NCI-H1048 (cell line): ENCODE data around the gene MARCO.
"Not testable (repeated sequence)": the region's sequence is repeated elsewhere in the genome, so short reads cannot be mapped to it uniquely, and the experiment has no call there.

ENCODE experiments used
- DNase-seq: peaks from one replicate; lab custom pipeline; 2025; lab: John Stamatoyannopoulos, UW

The MARCO gene

DNA sequence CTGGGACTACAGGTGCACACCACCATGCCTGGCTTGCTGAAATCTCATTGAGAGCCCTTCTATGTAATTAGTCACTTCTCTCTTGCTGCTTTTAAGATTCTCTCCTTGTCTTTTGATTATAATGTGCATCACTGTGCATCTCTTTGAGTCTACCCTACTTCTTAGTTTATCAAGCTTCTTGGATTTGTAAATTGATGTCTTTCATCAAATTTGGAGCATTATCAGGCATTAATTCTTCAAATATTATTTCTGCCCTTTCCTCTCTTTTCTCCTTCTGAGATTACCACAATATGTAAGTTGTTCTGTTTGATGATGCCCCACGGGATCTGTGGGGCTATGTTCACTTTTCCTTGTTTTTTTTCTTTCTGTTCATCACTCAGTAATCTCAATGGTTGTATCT is 9.0 kb upstream of the MARCO start:
- no peak for DNase-seq

DNA sequence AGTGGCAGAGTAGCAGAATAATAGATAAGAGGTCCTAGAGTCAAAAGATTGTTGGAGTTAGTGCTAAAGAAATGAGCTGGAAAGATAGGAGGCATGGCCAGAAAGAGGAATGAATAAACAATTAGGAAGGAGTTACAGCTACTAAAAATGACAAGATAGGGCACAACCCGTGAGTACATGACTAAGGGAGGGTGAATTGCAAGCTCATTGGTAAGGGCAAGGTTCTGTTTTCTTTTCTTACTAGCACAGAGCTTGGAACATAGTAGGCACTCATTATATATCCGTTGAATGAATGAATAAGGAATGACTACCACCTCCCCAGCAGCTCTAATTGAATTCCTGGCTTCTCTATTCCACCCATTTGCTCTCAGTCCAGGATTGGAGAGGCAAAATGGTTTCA is 5.7 kb upstream of the MARCO start:
- DNase-seq = no peak

DNA sequence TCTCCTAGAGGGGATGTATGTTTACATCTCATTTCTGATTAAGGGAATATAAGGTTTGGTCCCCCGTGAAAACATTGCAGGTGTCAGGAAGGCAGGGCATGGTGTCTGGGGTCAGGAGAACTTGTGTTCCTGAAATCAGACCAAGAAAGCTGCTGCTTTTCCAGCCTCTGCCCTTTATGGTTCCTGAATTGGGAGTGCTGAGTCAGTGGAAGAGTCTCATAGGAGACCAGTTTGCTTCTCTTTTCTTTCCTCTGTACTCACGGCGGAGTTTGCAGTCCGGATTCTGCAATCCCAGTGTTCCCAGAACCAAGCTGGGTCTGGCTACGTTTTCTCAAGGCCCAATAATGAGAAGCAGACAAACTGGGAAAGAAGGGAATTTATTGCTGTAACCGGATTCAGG is 5.1 kb upstream of the MARCO start:
- no peak for DNase-seq

- no peak for DNase-seq
Observed at GRCh38 chr2:118937817-118938216, 4.2 kb upstream of the MARCO start.

- DNase-seq = no peak
Observed at GRCh38 chr2:118939994-118940393, 2.0 kb upstream of the MARCO start.

- DNase-seq = no peak
Observed at GRCh38 chr2:118940486-118941120, 1.4 kb upstream of the MARCO start.

DNA sequence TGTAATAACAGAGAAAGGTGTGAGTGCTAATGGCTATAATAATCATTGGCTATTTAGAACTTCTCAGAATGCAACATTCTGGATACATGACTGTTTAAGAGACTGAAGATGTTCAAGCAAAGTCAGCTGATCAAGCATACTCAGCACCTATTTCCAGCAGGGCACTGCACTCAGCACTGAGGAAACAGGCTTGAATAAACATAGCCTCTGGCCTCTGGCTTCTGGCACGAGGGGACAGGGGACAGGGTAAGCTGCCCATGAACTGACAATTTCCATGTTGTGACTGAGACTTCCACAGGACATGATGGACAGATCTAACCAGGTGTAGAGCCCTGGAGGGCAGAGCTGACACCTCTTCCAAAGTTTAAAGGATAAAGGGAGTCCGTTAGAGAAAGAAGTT is 1.3 kb downstream of the MARCO start:
- no peak for DNase-seq

GRCh38 chr2:118945881-118946280 is 3.9 kb downstream of the MARCO start:
- DNase-seq = no peak

GRCh38 chr2:118948266-118948665 is 6.3 kb downstream of the MARCO start:
- not testable (repeated sequence) for DNase-seq

DNA sequence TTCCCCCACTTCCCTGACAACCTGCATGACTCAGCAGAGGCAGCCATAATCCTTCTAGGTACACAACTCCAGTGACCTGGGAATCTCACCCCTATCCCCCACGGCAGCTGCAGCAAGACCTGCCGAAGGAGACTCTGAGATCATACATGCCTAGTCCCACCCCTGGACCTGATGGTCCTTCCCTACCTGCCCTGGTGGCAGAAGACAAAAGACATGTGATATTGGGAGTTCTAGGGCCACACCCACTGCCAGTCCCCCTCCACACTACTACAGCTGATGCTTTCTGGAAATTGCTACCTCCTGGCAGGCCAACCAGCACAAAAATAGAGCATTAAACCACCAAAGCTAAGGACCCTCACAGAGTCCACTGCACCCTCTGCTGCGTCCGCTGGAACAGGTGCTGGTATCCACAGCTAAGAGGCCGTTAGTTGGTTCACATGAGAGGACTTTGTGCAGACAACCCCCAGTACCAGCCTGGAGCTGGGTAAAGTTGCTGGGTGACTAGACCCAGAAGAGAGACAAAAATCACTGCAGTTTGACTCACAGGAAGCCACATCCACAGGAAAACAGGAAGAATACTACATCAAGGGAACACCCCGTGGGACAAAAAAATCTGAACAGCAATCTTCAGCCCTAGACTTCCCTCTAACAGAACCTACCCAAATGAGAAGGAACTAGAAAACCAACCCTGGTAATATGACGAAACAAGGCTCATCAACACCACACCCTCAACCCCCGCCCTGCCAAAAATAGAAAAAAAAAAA is 12.5 kb downstream of the MARCO start:
- no peak for DNase-seq

DNA sequence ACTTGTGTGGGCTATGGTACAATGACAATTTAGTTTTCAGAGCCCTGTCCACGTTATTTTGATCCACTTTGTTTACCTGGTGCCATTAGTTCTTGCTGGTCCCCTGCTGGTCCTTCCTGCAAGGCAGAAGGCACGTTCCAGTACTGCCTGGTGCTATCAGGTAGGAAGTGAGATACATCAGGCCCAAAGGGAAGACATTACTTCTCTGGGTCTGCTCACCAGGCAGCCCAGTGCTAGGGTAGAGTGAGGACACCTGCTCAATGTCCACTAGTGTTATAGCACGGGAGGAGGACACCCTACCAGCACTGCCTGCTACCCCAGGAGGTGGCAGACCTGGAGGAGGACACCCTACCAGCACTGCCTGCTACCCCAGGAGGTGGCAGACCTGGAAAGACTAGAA is 23.7 kb downstream of the MARCO start:
- no peak for DNase-seq

- no peak for DNase-seq
Observed at GRCh38 chr2:118967124-118967880, 25.3 kb downstream of the MARCO start.

- DNase-seq = no peak
Observed at GRCh38 chr2:118968042-118968441, 26.0 kb downstream of the MARCO start.

DNA sequence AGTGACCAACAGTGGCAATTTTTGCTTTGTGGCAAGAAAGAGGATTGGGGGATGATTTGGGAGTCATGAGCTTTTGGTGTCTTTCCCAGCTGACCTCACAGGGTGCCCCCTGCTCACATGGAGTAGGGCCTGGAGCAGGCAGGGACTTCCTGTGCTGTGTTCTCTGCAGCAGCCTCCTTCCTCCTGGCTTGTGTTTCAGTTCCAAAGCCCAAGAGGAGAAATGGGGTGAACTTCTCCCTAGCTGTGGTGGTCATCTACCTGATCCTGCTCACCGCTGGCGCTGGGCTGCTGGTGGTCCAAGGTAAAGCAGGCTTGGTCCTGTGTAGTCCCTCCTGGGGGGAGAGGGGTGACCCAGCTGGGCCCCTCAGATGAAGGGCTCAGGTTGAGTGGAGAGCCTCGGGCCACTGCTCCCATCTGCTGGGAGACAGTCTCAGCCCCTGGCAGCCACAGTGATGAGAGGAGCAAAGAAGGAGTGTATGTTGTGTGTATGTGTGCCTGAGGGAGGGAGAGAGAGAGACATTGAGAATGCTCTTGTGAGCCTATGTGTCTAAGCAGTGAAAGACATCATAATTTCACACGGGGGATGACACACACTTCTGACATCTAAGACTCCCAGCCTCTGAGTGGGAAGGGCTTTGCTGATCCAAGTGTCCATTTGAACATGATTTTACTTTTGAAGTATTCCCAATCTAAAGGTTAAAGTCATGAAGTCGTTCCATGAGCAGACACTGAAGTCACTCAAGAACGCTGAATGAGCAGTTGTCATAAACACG is 27.2 kb downstream of the MARCO start:
- no peak for DNase-seq

- no peak for DNase-seq
Observed at GRCh38 chr2:118969734-118970395, 27.9 kb downstream of the MARCO start.

DNA sequence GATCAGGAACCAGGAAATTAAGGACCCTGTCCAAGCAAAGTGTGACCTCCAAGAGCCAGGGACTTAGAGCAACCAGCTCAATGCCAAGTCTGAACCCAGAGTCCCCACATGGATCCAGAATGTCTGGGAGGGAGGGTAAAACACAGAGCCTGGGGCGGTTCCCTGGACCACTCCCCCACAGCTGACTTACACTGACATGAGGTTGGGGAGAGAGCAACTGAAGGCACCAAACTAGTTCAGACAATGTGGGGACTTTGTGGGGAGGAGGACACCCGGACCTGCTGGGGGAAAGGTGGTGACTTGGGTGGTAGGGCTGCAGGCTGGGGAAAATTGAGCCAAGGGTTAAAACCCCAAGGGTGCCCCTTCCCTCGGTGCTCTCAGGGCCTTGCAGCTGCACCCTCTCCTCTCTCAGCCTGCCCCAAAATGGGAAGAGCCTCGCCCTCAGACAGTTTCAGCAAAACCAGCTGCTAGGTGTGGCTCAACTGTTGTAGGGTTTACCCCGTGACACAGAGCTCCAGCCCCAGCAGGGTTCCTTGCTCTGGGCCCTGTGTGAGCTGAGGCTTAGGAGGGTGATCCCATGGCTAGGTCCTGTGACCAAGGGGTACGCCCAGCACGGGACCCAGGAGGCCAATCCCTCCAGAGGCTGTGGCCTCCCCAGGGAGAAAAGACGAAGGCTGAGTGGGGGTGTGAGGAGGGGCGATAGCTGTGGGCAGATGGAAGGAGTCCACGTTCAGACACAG is 28.6 kb downstream of the MARCO start:
- no peak for DNase-seq

GRCh38 chr2:118971245-118972122 is 29.5 kb downstream of the MARCO start:
- DNase-seq = no peak

DNA sequence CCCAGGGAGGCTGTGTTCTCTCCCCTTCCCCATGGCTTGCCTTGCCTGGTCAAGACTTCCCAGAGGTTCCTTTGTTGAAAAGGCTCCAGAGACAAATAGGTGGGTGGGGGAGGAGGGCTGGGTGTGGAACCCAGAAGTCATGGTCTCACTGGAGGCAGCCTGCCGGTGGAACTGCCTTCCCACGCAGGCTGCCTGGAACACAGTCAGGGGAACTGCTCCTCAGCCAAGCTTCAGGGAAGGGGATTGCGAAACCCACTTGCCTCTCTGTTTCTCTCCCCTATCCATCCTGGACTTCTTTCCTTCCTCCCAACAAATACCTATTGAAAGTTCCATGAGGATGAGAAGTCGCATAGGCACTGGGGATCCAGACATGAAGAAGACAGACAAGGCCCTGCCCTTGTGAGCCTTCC is 31.6 kb downstream of the MARCO start:
- DNase-seq = no peak

DNA sequence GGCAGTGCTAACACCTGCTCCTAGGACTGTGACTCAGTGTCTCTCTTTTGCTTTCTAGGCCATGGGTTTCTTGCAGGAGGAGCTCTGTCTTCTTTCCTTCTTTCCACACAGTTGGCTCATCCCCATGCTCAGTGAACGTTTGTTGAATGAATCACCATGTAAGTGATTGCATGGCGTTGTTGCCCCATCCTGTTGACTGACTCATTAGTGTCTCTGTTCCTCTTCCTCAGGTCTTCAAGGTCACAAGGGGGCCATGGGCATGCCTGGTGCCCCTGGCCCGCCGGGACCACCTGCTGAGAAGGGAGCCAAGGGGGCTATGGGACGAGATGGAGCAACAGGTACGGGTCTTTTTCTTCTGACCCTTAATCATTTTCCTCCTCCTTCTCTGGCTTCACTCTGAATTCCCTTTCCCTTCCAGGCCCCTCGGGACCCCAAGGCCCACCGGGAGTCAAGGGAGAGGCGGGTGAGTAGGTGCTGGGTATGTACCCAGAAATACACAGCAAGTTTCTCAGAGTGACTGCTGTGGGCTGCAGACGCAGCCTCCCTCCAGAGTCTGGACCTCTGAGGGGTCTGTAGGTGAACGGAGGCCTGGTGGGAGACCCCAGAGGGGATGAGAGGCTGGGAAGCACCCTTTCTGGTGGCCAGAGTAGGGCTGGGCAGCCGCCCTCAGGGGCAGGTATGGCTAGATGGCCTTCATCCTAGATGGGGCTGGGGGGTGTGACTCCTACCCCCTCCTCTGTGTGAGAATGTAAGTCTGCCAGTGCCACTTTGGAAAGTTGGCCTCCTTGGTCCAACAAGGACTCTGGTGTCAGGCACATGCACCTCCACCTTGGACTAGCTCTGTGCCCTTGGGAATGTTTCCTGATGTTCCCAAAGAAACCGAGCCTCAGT is 32.4 kb downstream of the MARCO start:
- no peak for DNase-seq
